IPS-20b (cell line): Measurements from ENCODE around the gene INPP5J.

Source experiments
- H3K27ac ChIP-seq: one replicate; pipeline ENCODE4 v1.5.1; 2013; ENCODE audit warnings: low read length
- H3K27me3 ChIP-seq: 2 replicates; pipeline ENCODE4 v1.6.1; 2013; ENCODE audit warnings: mild to moderate bottlenecking, low read length, inconsistent platforms; ENCODE audit not compliant: insufficient read depth
- H3K36me3 ChIP-seq: 2 replicates; pipeline ENCODE4 v1.6.1; 2013; ENCODE audit warnings: low read depth, mild to moderate bottlenecking, inconsistent platforms, low read length, moderate library complexity; ENCODE audit not compliant: insufficient read depth
- H3K4me1 ChIP-seq: 2 replicates; pipeline ENCODE4 v1.6.1; 2013; ENCODE audit warnings: mild to moderate bottlenecking, control low read depth, inconsistent platforms, low read length, moderate library complexity; ENCODE audit not compliant: insufficient read depth
- H3K4me3 ChIP-seq: 2 replicates; pipeline ENCODE4 v1.5.1; 2013; ENCODE audit warnings: mild to moderate bottlenecking, low read length, inconsistent platforms
- H3K9ac ChIP-seq: 2 replicates; pipeline ENCODE4 v1.6.1; 2013; ENCODE audit warnings: low read depth, mild to moderate bottlenecking, inconsistent platforms, low read length, moderate library complexity
- H3K9me3 ChIP-seq: 2 replicates; pipeline ENCODE4 v1.6.1; 2013; ENCODE audit warnings: mild to moderate bottlenecking, low read depth, low read length, inconsistent platforms; ENCODE audit not compliant: insufficient read depth

Gene INPP5J

DNA sequence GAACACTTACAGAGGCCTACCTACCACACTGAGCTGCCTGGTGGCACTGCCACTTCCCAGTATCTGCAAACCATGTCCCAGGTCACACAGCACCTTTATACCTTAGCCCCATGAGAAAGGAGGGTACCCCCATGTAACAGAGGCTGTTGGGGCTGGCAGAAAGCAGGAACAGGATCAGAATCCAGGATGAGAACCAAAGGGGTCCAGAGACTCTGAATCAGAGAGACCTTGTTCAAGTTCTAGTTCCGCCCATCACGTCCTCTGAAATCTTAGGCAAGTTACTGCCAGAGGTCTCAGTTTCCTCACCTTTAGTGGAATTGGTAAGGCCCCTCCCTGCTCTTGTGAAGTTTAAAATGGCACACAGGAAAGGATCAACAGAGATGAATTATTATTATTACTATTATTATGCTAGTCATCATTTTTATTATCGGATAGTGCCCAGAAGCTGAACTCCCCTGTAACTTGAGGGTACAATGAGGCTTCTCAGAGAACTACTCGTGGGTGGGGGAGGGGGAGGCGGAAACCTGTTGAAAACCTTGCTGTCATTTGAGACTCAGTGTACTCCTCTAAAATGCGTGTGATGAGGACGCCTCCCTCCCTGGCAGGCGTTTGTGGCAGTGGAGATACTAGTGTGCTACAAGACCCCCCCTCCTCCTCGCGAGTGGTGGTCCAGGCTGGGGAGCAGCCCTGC, 24.7 kb upstream of the INPP5J start:
- H3K9ac ChIP-seq = no peak overlapping the region
- H3K4me3 ChIP-seq = peak overlapping the region; percentile 59
- no peak overlapping the region for H3K27ac ChIP-seq
- peaks cover 8% of the 10 kb centered on the region; the same call in 1 of the 2 replicates for H3K4me1 ChIP-seq
- H3K9me3 ChIP-seq = no peaks in the 10 kb centered on the region
- no peaks in the 10 kb centered on the region for H3K36me3 ChIP-seq
- peaks cover 7% of the 10 kb centered on the region; the same call in 1 of the 2 replicates for H3K27me3 ChIP-seq

DNA sequence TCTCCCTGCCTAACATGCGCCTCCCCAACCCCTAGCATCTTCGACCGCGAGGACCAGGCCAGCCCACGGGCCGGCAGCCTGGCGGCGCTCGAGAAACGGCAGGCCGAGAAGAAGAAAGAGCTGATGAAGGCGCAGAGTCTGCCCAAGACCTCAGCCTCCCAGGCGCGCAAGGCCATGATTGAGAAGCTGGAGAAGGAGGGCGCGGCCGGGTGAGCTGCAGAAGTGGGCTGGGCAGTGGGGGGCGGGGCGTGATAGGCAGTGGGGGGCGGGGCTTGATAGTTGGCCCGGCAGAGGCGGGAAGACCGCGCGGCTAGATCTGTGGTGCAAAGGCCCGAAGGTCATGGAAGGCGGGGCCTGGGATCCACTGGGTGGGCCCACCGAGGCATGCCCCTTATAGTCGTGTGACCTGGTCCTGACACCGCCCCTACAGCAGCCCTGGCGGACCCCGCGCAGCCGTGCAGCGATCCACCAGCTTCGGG, 24.1 kb upstream of the INPP5J start:
- H3K4me1 ChIP-seq = peaks cover 8% of the 10 kb centered on the region; the same call in 1 of the 2 replicates
- H3K9me3 ChIP-seq = no peaks in the 10 kb centered on the region
- no peak overlapping the region for H3K9ac ChIP-seq
- H3K4me3 ChIP-seq = peak overlapping the region; percentile 59
- H3K36me3 ChIP-seq = no peaks in the 10 kb centered on the region
- peaks cover 7% of the 10 kb centered on the region; the same call in 1 of the 2 replicates for H3K27me3 ChIP-seq
- H3K27ac ChIP-seq = no peak overlapping the region

DNA sequence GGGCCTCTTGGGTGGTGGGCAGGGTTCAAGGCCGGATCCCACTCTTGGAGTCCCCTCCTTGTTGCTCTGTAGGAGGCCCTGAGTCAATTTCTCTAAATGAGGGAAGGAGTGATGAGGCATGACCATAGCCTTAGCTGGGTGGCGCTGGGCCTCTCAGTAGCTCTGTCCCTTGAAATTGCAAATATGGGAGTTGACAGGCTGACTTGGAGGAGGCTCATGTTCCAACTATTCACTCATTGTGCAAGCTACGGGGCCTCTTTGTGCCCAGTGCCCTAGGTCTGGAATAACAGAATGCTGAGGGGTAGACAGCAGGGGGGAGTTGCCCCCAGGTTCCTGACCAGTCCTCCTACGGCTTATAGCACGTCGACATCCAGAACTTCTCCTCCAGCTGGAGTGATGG, 23.4 kb upstream of the INPP5J start:
- H3K27me3 ChIP-seq = peaks cover 12% of the 10 kb centered on the region; the same call in 1 of the 2 replicates
- H3K27ac ChIP-seq = no peak overlapping the region
- peak overlapping the region; percentile 32; the same call in 1 of the 2 replicates for H3K4me3 ChIP-seq
- H3K9me3 ChIP-seq = no peaks in the 10 kb centered on the region
- H3K36me3 ChIP-seq = no peaks in the 10 kb centered on the region
- H3K9ac ChIP-seq = no peak overlapping the region
- peaks cover 8% of the 10 kb centered on the region; the same call in 1 of the 2 replicates for H3K4me1 ChIP-seq

DNA sequence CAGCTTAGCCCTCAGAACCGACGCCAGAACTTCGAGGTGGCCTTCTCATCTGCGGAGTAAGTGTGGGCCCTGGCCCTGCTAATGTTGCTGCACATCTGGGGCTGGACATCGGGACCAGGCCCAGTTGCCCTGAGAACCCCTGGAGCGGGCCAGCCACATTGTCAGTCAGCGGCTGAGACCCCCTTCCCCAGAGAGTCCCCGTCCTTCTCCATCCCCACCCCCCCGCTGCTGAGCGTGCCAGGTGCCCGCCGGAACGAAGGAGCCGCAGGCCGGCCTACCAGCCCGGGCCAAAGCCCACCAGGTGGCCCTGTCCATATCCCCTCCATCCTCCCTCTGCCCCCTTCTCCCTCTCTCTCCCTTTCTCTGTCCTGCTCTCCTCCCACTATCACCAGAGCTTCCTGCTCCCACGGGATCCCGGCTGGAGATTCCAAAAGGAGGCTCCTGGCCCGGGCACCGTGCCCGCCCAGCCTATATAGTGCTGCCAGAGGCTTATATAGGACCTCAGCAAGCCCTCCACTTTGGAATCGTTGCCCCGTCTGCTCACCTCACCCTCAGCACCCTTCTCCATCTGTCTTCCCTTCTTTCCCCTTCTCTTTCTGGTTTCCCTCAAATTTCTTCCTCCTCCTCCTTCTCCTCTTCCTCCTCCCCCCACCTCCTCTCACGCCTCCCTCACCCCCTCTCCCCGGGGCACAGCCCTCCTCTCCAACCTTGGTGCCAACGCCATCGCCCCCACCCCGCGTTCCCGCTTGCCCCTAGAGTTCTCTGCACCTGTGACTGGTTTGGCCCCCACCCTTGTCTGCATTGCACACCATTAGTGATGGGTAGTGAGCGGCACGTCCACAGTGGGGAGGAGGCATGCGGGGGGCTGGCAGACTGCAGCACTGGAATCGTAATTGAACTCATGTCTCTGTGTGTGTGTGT, 22.7 kb upstream of the INPP5J start:
- H3K9ac ChIP-seq = no peak overlapping the region
- no peaks in the 10 kb centered on the region for H3K36me3 ChIP-seq
- no peak overlapping the region for H3K4me3 ChIP-seq
- H3K27me3 ChIP-seq = peaks cover 15% of the 10 kb centered on the region
- no peaks in the 10 kb centered on the region for H3K9me3 ChIP-seq
- H3K4me1 ChIP-seq = peaks cover 8% of the 10 kb centered on the region; the same call in 1 of the 2 replicates
- H3K27ac ChIP-seq = no peak overlapping the region

DNA sequence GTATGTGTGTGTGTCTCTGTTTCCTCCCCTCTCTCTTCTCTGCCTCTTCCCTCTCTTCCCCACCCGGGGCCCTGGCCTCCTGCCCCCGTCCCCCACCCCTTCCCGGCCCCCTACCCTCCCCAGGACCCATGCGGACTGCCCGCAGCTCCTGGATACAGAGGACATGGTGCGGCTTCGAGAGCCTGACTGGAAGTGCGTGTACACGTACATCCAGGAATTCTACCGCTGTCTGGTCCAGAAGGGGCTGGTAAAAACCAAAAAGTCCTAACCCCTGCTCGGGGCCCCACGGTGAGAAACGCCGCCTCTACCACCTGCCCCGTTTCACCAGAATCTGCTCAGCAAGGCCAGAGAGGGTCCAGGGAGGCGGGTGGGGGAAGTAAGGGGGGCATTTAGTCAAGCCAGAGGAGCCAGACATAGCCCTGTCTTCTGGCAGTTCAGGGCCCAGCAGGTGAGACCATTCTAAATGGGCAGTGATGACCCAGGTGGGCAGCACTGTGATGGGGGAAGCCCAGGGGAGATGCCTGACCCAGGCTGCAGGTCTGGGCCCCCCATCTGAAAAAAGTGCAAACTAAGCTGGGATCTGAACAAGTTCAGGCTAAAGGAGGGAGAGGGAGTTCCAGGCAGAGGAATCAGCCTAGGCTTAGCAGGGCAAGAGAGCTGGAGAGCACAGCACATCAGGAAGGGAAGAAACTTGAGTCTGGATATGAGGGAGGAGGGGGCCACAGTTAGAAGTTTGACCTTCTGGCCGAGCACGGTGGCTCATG, 21.8 kb upstream of the INPP5J start:
- peaks cover 23% of the 10 kb centered on the region for H3K27me3 ChIP-seq
- no peaks in the 10 kb centered on the region for H3K9me3 ChIP-seq
- H3K36me3 ChIP-seq = no peaks in the 10 kb centered on the region
- no peak overlapping the region for H3K4me3 ChIP-seq
- H3K4me1 ChIP-seq = peaks cover 8% of the 10 kb centered on the region; the same call in 1 of the 2 replicates
- H3K27ac ChIP-seq = no peak overlapping the region
- no peak overlapping the region for H3K9ac ChIP-seq

DNA sequence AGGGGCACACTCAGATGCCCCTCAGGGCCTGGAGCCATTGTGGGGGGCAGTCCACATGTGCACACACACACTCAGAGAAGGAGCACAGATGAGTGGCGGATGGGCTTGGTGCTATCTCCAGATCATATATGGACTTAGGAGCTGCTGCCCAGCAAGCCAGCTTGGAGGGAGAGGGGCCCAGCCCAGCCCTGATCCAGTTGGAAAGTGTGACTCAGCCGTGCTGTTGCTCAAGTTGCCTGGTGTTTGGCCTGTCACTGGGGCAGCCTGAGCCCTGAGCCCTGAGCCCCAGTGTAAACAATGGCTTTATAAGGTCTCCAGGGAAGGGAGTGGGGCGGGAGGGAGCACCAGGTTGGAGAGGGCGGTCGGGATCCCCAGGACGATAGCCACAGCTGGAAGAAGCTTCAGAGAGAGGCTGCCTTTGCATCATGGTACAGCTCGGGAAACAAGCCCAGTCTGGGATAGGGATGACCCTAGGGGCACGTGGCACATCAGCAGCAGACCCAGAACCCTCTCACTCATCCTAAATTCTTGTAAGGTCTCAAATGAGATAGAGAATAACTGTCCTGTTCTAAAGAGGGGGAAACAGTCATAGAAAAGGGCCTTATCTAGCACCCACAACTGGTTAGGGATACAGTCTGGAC, 20.2 kb upstream of the INPP5J start:
- Histone ChIP-seq H3K9ac (no peak overlapping the region), H3K36me3 (no peaks in the 10 kb centered on the region), H3K4me1 (peaks cover 8% of the 10 kb centered on the region; the same call in 1 of the 2 replicates), H3K27me3 (peaks cover 38% of the 10 kb centered on the region), H3K4me3 (no peak overlapping the region), H3K9me3 (no peaks in the 10 kb centered on the region), H3K27ac (no peak overlapping the region)

DNA sequence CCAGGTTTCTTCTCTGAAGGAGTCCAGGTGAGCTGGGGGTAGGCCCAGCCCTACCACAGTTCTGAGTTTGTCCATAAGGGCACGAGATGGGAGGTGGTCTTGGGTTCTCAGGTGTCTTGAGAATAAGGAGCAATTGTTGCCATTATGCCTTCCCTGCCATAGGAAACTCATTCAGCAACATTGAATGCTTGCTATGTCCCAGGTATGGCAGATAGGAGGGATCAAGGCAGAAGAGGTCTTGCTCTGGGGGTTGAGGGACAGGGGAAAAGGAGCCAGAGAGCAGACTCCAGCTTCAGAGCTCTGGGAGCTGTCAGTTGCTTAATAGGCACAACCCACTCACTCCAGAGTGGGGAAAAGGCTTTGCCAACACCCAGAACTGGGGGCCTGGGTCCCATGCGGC, 19.7 kb upstream of the INPP5J start:
- Histone ChIP-seq H3K27me3 (peaks cover 38% of the 10 kb centered on the region), H3K4me1 (peaks cover 4% of the 10 kb centered on the region; the same call in 1 of the 2 replicates), H3K36me3 (no peaks in the 10 kb centered on the region), H3K27ac (no peak overlapping the region), H3K9me3 (no peaks in the 10 kb centered on the region), H3K9ac (no peak overlapping the region), H3K4me3 (no peak overlapping the region)

DNA sequence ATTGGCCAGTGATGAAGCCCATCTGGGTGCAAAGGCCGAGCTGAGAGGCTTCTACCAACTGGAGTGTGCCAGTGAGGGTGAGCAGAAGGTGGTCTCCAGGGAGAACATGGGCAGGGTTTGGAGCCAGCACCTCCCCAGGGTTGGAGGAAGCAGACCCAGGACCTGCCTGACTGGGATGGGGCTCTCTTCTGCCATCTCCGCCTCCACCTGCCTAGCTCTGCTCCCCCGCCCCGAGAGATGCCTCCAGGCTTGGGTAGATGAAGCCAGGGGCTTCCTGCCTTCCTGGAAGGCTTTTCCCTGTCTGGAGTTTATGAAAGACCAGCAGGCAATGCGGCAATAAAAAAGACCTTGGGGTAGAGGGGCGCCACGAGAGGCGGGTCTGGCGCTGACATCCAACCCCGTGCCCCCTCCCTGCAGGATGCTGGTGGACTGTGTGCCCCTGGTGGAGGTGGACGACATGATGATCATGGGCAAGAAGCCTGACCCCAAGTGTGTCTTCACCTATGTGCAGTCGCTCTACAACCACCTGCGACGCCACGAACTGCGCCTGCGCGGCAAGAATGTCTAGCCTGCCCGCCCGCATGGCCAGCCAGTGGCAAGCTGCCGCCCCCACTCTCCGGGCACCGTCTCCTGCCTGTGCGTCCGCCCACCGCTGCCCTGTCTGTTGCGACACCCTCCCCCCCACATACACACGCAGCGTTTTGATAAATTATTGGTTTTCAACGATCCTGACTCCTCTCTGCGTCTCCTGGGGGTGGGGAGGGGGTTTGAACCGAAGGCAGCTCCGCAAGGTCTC, 18.7 kb upstream of the INPP5J start:
- Histone ChIP-seq H3K36me3 (no peaks in the 10 kb centered on the region), H3K4me3 (no peak overlapping the region), H3K9ac (no peak overlapping the region), H3K27ac (no peak overlapping the region), H3K4me1 (no peaks in the 10 kb centered on the region), H3K27me3 (peaks cover 36% of the 10 kb centered on the region), H3K9me3 (no peaks in the 10 kb centered on the region)

DNA sequence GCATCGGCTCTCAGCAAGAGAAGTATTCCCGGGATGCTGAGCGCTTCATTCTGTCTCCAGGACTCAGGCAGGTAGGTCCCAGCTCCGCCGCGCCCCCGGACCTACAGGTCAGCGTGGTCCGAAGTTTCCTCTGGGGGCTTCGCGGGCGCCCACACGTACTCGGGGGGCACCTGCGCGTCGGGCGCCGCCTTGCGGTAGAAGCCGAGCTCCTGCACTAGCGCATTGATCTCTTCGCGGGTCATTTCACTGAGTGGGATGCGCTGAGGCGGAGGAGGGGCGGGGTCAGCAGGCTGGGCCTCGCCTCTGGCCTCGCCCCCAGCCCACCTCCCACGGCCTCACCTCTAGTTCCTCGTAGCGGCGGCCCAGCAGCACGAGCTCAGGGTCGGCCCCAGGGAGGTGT, 17.9 kb upstream of the INPP5J start:
- Histone ChIP-seq H3K36me3 (no peaks in the 10 kb centered on the region), H3K27me3 (peaks cover 30% of the 10 kb centered on the region), H3K4me1 (no peaks in the 10 kb centered on the region), H3K27ac (no peak overlapping the region), H3K9ac (no peak overlapping the region), H3K4me3 (peak overlapping the region; percentile 29; the same call in 1 of the 2 replicates), H3K9me3 (no peaks in the 10 kb centered on the region)

DNA sequence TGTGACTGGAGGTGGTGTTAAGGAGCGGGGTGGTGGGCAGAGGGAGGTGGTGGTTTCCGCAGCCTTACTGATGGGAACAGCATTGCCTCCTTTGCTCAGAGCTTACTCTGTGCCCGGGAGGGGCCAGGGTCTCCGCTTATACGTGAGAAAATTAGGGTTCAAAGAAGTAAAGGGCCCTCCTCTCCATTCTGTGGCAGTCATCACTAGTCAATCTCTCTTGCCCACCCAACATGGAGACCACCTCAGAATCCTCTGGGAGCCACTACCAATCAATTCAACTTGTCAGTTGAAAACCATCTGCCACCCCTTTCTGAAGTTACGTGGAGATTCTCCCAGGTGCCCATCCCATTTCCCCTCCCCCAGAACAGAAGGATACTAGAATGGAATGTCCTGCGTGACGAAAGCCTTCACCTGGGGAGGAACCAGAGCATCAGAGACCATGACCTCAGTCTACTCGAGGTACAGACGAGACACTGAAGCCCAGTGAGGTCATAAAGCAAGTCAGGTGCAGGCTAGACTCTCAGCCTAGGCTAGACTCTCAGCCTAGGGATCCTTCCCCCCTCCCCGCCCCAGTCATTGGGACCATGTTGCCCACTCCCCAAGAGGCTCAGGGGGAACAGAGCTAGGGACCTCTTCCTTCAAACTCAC, 17.4 kb upstream of the INPP5J start:
- no peaks in the 10 kb centered on the region for H3K36me3 ChIP-seq
- H3K27ac ChIP-seq = no peak overlapping the region
- H3K4me3 ChIP-seq = peak overlapping the region; percentile 29; the same call in 1 of the 2 replicates
- H3K9me3 ChIP-seq = no peaks in the 10 kb centered on the region
- H3K4me1 ChIP-seq = no peaks in the 10 kb centered on the region
- H3K9ac ChIP-seq = no peak overlapping the region
- H3K27me3 ChIP-seq = peaks cover 30% of the 10 kb centered on the region
